GM15510 (cell line): ENCODE results near the gene LDB1.

Experiments used
- POLR2A ChIP-seq: IDR thresholded peaks from 3 replicates; pipeline ENCODE4 v1.6.1; 2011; ENCODE audit warnings: borderline replicate concordance; ENCODE audit not compliant: insufficient read length; ENCODE audit errors: extremely low read depth

Gene LDB1

GRCh38 chr10:102121739-102122372 is 1.7 kb upstream of the LDB1 start:
- TF ChIP-seq POLR2A: no peak

- TF ChIP-seq POLR2A: no peak
Observed at GRCh38 chr10:102120991-102121738, 997 bp upstream of the LDB1 start.

- TF ChIP-seq POLR2A: no peak
Observed at GRCh38 chr10:102119417-102120141, 589 bp downstream of the LDB1 start.

GRCh38 chr10:102118867-102119266 is 1.3 kb downstream of the LDB1 start:
- no peak for TF ChIP-seq POLR2A

- TF ChIP-seq POLR2A: no peak
Observed at GRCh38 chr10:102117391-102118159, 2.6 kb downstream of the LDB1 start.

- no peak for TF ChIP-seq POLR2A
Observed at GRCh38 chr10:102116656-102117055, 3.5 kb downstream of the LDB1 start.

- no peak for TF ChIP-seq POLR2A
Observed at GRCh38 chr10:102115775-102116174, 4.4 kb downstream of the LDB1 start.

- peak; percentile 85 for TF ChIP-seq POLR2A
Observed at GRCh38 chr10:102114861-102115618, 5.1 kb downstream of the LDB1 start.

- TF ChIP-seq POLR2A: no peak
Observed at GRCh38 chr10:102113956-102114857, 6.0 kb downstream of the LDB1 start.

GRCh38 chr10:102113261-102113955 is 6.8 kb downstream of the LDB1 start:
- no peak for TF ChIP-seq POLR2A

GRCh38 chr10:102112210-102112817 is 7.9 kb downstream of the LDB1 start:
- no peak for TF ChIP-seq POLR2A

GRCh38 chr10:102111276-102111675 is 8.9 kb downstream of the LDB1 start:
- TF ChIP-seq POLR2A: no peak

GRCh38 chr10:102109166-102110116 is 10.7 kb downstream of the LDB1 start:
- TF ChIP-seq POLR2A: no peak
